IPS DF 6.9 (cell line): Measurements from ENCODE around the gene GRIN2A.

Experiments used
- DNase-seq: peaks from one replicate; pipeline ENCODE4 v3.0.0-alpha.2; 2013; ENCODE audit warnings: low read depth, low spot score
- H3K27ac ChIP-seq: one replicate; pipeline ENCODE4 v1.5.1; 2013; ENCODE audit warnings: low read length, control low read depth
- H3K27me3 ChIP-seq: 2 replicates; pipeline ENCODE4 v1.6.1; 2013; ENCODE audit warnings: mild to moderate bottlenecking, low read length; ENCODE audit not compliant: control insufficient read depth, insufficient read depth
- H3K36me3 ChIP-seq: 2 replicates; pipeline ENCODE4 v1.6.1; 2013; ENCODE audit warnings: low read length; ENCODE audit not compliant: control insufficient read depth, insufficient read depth
- H3K4me1 ChIP-seq: 2 replicates; pipeline ENCODE4 v1.6.1; 2013; ENCODE audit warnings: low read length; ENCODE audit not compliant: control insufficient read depth, insufficient read depth
- H3K4me3 ChIP-seq: 2 replicates; pipeline ENCODE4 v1.5.1; 2013; ENCODE audit warnings: mild to moderate bottlenecking, low read length
- H3K9me3 ChIP-seq: 2 replicates; pipeline ENCODE4 v1.6.1; 2013; ENCODE audit warnings: low read length, inconsistent platforms; ENCODE audit not compliant: control insufficient read depth, insufficient read depth
- WGBS: extraction: QIAGEN DNeasy Blood & Tissue Kit; methylation state at CpG from one replicate; pipeline ENCODE4 v1.1.7; 2013; ENCODE audit warnings: mixed read lengths, missing lambda C conversion rate; ENCODE audit not compliant: insufficient read length, insufficient coverage; 5-methylcytosine and 5-hydroxymethylcytosine counted together

GRIN2A gene

DNA sequence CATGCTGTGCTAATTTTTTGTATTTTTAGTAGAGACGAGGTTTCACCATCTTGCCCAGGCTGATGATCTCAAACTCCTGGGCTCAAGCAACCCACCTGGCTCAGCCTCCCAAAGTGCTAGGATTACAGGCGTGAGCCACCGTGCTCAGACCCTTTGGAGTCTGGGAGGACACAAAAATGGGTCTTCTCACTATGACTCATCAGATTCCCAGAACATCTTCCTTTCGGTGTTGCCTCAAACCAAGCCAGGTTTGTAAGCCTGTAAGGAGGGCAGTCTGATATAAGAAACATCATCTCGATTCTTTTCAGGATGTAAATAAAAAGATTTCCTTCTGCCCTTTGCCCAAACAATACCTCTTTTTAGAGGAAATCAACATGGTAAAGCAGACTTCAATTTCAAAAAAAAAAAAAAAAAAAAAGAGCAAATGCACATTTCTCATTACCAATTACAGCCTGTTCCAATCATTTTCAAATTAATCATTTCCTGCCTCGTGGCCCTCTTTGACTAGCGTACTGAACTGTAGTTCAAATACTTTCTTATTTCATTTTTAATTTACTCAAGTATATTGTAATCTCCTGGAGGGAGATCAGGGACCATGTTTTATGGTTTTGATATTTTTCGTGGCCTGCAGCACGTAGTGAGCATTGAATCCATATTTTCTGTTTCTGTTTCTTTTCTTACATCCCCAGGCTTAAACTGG lies 409.6 kb downstream of the GRIN2A start:
- H3K9me3 ChIP-seq: no peaks in the 10 kb centered on the region
- no CpG with 5 or more reads among the region's 9 CpGs for WGBS
- no peaks in the 10 kb centered on the region for H3K4me1 ChIP-seq
- no peak overlapping the region for H3K4me3 ChIP-seq
- H3K27ac ChIP-seq: no peak overlapping the region
- H3K36me3 ChIP-seq: no peaks in the 10 kb centered on the region
- no peaks in the 10 kb centered on the region for H3K27me3 ChIP-seq
- DNase-seq: no peak

DNA sequence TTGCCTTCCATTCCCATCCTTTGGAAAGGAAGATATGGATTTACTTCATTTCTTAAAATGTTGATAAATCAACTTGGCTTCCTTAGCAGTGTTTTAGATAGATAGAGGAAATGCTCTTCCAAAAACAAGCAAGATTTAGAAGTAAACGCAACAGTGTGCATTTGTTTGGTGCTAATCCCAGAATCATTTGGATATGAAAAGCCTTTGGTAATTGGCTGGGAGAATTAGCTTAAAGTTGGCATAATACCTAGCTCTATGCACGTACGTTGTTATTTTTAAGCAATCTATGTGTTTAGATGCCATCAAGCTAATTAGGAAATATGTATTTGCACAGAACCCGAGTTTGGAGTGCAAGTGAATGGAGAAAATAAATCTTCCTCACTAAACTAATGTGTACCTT lies 415.3 kb downstream of the GRIN2A start:
- WGBS: no CpG with 5 or more reads among the region's 4 CpGs
- H3K9me3 ChIP-seq: no peaks in the 10 kb centered on the region
- H3K36me3 ChIP-seq: no peaks in the 10 kb centered on the region
- DNase-seq: no peak
- no peak overlapping the region for H3K4me3 ChIP-seq
- H3K27ac ChIP-seq: no peak overlapping the region
- no peaks in the 10 kb centered on the region for H3K27me3 ChIP-seq
- H3K4me1 ChIP-seq: no peaks in the 10 kb centered on the region

DNA sequence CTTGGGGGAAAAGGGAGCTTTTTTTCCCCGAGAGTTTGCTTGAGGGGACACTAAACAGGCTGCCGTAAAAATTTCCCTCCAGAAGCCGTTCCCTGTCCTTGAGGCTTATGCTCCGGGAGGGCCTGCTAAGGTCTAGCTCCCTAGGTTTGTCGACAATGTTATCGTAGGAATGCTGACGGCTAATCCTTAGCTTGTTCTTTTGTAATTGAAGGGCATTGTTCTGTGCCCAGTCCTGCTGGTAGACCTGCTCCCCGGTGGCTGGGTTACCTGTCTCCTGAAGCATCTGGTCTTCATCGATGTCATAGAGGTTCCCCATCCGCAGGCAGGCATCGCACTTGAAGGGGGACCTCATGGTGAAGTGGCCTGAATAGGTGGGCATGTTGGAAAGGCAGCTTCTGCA lies 418.7 kb downstream of the GRIN2A start:
- no peak for DNase-seq
- no CpG with 5 or more reads among the region's 11 CpGs for WGBS
- H3K27me3 ChIP-seq: no peaks in the 10 kb centered on the region
- H3K9me3 ChIP-seq: no peaks in the 10 kb centered on the region
- H3K27ac ChIP-seq: no peak overlapping the region
- H3K4me1 ChIP-seq: no peaks in the 10 kb centered on the region
- no peak overlapping the region for H3K4me3 ChIP-seq
- no peaks in the 10 kb centered on the region for H3K36me3 ChIP-seq

DNA sequence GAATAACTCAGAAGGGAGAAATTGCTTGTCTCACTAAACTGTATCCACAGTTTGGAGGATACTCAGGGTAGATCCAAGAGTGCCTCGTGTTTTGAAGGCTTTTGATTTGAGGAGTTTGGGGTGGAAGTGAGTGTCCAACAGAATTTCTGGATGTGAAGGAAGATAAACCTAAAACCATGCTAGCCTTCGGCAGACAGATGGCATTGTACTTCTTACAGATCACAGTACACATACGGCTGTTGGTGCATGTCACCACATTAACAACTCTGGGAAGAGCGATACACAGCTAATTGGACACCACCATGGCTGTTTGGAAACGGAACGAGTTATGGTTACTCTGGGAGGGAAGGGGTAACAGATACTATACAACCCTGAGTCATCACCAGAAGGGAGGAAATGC lies 420.4 kb downstream of the GRIN2A start:
- no peak overlapping the region for H3K4me3 ChIP-seq
- no peaks in the 10 kb centered on the region for H3K27me3 ChIP-seq
- no peaks in the 10 kb centered on the region for H3K36me3 ChIP-seq
- DNase-seq: no peak
- no peaks in the 10 kb centered on the region for H3K4me1 ChIP-seq
- H3K9me3 ChIP-seq: no peaks in the 10 kb centered on the region
- H3K27ac ChIP-seq: no peak overlapping the region
- no CpG with 5 or more reads among the region's 6 CpGs for WGBS

DNA sequence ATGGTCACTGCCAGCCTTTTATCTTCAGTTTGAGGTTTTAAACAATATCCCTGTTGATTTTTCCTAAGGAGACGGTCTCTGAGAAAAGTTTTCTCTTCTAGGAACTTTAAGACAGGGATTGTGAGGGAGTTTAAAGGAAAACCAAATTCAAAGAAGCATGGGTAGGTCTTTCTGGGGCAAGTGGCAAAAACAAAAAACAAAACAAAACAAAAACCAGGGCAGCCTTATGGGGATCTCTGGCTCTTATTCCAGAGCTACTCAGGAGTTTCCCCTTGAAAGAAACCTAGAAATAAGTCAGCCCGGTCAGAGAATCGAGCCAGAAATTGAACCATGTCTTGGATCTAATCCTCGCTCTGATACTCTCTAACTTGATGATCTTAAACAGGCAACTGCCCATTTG lies 424.5 kb downstream of the GRIN2A start:
- Histone ChIP-seq H3K9me3 (no peaks in the 10 kb centered on the region), H3K4me3 (no peak overlapping the region), H3K4me1 (no peaks in the 10 kb centered on the region), H3K27ac (no peak overlapping the region), H3K27me3 (no peaks in the 10 kb centered on the region), H3K36me3 (no peaks in the 10 kb centered on the region)
- no peak for DNase-seq
- no CpG with 5 or more reads among the region's 4 CpGs for WGBS

DNA sequence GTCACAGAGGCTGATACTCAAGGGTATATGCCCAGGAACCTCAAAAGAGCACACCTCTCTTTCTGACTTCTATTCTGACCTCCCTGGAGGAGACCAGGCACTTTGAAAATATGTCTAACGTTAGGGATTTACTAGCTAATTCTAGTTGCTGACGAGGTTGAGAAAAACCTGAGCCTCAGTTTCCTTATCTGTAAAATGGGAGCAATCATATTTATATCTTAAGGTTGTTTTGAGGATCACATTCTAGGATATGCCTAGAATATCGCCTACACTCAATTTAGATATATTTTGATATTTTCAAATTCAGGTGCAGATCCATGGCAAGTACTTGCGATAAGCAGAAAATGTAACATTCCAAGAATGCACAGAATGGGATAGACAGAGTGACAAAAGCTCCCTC lies 425.8 kb downstream of the GRIN2A start:
- Histone ChIP-seq H3K4me3 (no peak overlapping the region), H3K27ac (no peak overlapping the region), H3K36me3 (no peaks in the 10 kb centered on the region), H3K9me3 (no peaks in the 10 kb centered on the region), H3K4me1 (no peaks in the 10 kb centered on the region), H3K27me3 (no peaks in the 10 kb centered on the region)
- DNase-seq: no peak
- WGBS: no CpG with 5 or more reads among the region's 4 CpGs

DNA sequence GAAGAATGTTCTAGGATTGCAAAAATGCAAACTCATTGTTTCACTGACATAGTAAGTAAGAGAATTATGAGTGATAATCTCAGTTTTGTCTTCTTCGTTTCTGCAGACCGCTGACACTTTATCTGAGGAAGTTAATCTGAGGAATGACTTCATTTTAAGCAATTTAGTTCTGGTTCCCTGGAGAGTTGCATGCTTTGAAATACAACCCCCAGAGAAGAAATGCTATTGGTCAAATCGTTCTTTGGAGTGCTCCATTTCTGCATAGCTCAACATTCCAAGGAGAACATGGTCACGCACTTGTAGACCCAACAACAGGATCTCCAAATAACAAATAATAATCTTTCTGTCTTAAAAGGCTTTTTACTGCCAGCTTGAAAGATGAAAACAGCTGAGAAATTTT lies 427.1 kb downstream of the GRIN2A start:
- Histone ChIP-seq H3K4me3 (no peak overlapping the region), H3K27me3 (no peaks in the 10 kb centered on the region), H3K27ac (no peak overlapping the region), H3K9me3 (no peaks in the 10 kb centered on the region), H3K4me1 (no peaks in the 10 kb centered on the region), H3K36me3 (no peaks in the 10 kb centered on the region)
- WGBS: no CpG with 5 or more reads among the region's 4 CpGs
- no peak for DNase-seq

DNA sequence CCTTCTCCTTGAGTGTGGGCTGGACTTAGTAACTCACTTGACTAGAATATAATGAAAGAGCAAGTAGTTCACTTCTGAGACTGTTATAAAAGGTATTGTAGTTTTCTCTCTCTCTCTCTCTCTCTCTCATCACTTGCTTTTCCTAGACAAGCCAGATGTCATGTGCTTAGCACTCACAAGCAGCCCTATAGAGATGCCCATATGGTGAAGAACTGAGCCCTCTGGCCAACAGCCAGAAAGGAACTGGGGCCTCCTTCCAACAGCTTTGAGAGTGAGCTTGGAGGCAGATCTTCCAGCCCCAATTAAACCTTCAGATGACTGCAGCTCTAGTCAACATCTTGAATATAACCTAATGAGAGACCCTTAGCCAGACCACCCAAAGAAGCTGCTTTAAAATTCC lies 440.5 kb downstream of the GRIN2A start:
- no peak overlapping the region for H3K27ac ChIP-seq
- H3K36me3 ChIP-seq: no peaks in the 10 kb centered on the region
- H3K4me3 ChIP-seq: no peak overlapping the region

DNA sequence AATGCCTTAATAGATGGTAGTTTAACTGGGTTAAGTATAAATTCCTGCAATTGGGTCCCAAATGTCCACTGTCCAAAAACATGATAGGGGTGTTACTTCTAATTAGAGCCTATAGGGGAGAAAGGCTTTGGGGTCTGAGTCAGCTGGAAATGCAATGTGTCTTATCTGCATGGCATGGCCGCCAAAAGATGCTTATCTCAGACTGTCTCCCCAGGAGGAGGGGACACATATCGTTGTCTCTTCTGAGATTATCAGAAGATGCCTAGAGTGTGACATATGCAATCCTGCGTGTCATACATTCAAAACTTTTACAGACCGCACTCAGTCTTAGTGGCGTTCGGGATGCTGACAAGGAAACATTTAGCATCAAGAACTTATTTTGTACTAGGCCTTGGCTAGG lies 442.9 kb downstream of the GRIN2A start:
- WGBS: no CpG with 5 or more reads among the region's 6 CpGs
- no peaks in the 10 kb centered on the region for H3K4me1 ChIP-seq

More for the DNA sequence above, 440.5 kb downstream of the GRIN2A start:
- Histone ChIP-seq H3K4me1 (no peaks in the 10 kb centered on the region), H3K27me3 (no peaks in the 10 kb centered on the region), H3K9me3 (no peaks in the 10 kb centered on the region)
- no peak for DNase-seq

DNA sequence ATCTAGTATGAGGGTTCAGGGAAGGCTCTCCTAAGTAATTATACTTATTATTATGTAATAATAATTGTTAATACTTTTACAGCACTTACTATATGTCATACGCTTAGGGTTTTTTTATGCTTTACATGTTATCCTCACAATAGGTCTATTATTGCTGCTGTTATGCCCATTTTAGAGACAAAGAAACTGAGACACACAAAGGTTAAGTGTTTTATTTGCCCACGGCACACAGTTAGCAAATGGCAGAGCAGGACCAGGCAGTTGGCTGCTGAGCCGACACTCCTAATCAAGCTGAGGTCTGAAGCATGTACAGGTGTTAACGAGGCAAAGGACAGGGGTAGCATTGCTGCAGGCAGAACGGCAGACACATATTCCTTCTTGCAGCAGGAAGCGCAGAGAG lies 443.5 kb downstream of the GRIN2A start:
- DNase-seq: no peak
- Histone ChIP-seq H3K4me3 (no peak overlapping the region), H3K4me1 (no peaks in the 10 kb centered on the region), H3K27me3 (no peaks in the 10 kb centered on the region), H3K27ac (no peak overlapping the region), H3K9me3 (no peaks in the 10 kb centered on the region), H3K36me3 (no peaks in the 10 kb centered on the region)
- WGBS: no CpG with 5 or more reads among the region's 6 CpGs

More for the DNA sequence above, 442.9 kb downstream of the GRIN2A start:
- Histone ChIP-seq H3K27ac (no peak overlapping the region), H3K27me3 (no peaks in the 10 kb centered on the region), H3K36me3 (no peaks in the 10 kb centered on the region), H3K4me3 (no peak overlapping the region), H3K9me3 (no peaks in the 10 kb centered on the region)
- no peak for DNase-seq

DNA sequence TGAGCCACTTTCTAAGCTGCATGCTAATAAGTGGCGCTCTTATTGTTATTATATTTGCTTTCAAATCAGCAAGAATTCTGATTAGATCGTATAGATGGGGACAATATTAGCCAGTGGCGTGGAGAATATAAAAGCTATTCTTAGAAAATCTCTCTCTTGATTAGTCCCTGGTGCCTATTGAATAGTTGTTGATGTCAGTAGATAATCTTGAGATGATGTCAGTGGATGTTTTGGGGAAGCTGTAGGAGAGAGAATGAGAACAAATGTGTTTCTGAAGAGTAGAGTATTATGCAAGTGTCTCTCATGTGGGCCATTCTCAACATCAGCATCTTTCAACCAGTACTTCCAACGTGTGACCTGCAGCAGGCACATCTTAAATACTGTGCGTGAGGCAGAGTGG lies 445.7 kb downstream of the GRIN2A start:
- Histone ChIP-seq H3K36me3 (no peaks in the 10 kb centered on the region), H3K4me1 (no peaks in the 10 kb centered on the region), H3K9me3 (no peaks in the 10 kb centered on the region), H3K27ac (no peak overlapping the region), H3K27me3 (no peaks in the 10 kb centered on the region), H3K4me3 (no peak overlapping the region)
- WGBS: no CpG with 5 or more reads among the region's 5 CpGs
- no peak for DNase-seq
